CD4-positive, alpha-beta T cell treated with Interferon gamma for 1 hour (primary cell): ENCODE measurements around the gene NCOA7.
A peak's percentile ranks its signal among the peaks of the same experiment; 100 is the strongest.

Experiments
- DNase-seq: peaks from one replicate; pipeline ENCODE4 v3.0.0-alpha.2; 2020

NCOA7 gene, protein sequence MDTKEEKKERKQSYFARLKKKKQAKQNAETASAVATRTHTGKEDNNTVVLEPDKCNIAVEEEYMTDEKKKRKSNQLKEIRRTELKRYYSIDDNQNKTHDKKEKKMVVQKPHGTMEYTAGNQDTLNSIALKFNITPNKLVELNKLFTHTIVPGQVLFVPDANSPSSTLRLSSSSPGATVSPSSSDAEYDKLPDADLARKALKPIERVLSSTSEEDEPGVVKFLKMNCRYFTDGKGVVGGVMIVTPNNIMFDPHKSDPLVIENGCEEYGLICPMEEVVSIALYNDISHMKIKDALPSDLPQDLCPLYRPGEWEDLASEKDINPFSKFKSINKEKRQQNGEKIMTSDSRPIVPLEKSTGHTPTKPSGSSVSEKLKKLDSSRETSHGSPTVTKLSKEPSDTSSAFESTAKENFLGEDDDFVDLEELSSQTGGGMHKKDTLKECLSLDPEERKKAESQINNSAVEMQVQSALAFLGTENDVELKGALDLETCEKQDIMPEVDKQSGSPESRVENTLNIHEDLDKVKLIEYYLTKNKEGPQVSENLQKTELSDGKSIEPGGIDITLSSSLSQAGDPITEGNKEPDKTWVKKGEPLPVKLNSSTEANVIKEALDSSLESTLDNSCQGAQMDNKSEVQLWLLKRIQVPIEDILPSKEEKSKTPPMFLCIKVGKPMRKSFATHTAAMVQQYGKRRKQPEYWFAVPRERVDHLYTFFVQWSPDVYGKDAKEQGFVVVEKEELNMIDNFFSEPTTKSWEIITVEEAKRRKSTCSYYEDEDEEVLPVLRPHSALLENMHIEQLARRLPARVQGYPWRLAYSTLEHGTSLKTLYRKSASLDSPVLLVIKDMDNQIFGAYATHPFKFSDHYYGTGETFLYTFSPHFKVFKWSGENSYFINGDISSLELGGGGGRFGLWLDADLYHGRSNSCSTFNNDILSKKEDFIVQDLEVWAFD

DNA sequence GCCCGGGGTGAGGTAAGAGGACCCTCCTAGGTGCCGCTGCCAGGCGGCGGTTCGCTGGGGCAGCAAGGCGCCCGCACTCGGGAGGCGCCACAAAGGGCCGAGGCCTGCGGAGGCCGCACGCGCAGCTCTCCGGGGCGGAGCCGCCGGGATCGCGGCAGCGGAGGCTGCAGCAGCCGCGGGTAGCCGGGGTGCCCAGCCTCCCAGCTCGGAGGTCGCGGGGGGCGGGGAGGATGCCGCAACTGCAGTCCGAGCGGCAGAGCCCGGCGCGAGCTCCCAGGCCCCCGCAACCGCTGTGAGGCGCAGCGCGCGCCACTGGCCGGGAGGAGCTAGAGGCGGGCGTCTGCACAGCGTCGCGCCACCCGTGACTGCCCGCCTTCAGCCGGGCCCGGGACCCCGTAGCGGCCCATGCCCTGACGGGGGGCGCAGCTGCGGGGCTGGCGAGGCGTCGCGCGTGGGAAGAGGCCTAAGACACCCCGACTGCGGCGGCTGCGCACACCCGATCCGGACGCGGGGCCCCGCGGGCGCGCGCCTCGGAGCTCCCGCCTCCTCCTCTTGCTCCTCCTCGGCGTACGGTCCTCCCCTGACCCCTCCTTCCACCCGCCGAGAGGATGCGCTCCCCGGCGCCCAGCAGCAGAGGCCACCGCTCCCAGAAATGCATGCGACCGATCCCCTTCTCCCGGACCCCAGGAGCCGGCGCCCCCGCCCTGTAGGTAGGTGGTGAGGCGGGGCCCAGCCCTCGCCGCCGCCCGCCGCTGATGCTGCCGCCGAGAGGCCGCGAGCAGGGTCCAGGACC is at the start of gene NCOA7:
Gene NCOA7, plus strand, starts transcription at position 603 of the 793 bp plus-strand sequence. CDS start 24,395 bp downstream, outside the sequence.
- peak; percentile 78 for DNase-seq

DNA sequence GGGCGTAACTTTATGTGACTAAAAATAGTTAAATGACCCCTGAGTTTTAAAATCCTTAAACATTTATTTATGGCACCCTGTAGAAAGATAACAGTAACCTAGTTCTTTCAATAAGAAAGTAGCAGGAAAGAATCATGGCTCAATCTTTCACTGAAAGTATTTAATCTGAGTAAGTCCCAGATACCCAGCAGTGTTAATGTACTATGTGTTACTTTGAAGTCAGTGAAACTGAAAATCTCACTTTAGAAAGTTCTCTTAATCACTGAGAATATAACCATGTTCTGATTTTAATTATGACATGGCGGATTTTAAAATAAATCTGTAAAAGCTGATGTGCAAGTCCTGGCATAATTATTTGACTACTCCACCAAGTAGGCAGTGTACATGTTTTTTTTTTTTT is 49.4 kb upstream of the NCOA7 start:
- no peak for DNase-seq

DNA sequence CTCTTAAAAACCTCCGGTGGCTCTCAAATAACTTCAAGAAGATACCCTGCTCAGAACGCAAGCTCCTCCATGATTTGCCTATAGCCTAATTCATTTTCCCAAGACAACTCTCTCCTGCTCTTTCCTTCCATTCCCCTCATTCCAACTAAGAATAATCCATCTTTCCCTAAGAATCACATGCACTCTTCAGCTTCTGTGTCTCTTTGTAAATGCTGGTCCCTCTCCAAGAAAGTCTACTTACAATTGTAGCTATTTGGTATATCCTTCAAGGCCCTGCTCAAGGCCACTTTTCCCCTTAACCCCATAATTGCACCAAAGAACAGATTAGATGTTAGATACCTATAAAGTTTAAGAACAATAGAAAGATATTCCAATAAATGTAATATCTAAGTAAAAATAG is 48.7 kb upstream of the NCOA7 start:
- DNase-seq: no peak

DNA sequence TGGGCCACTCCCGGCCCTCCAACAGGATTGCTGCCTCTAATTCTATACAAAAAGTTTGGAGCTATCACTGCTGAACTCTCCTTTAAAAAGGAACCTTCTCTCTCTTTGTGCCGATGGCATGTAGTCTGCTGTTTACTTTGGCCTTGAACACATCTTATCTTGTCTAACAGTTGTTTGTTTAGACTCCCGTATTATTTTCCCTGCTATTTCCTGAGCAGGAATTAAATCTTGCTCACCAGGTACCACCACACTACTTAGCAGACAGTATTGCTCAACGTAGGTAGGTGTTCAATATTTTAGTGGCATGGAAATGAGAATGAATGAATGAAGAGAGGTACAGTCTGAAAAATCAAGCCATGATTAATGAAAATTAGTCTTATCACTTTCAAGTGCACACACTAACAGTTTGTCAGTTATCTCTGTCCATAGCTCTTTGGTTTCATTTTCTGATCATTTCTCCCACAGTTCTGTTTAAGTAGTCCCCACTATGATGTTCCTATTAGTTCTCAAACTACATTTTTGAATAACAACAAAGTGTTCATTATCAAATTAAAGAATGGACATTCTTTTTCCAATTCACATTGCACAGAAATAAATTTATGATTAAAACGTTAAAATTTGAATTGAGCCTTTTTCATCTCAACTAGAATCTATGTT is 48.2 kb upstream of the NCOA7 start:
- DNase-seq: no peak

DNA sequence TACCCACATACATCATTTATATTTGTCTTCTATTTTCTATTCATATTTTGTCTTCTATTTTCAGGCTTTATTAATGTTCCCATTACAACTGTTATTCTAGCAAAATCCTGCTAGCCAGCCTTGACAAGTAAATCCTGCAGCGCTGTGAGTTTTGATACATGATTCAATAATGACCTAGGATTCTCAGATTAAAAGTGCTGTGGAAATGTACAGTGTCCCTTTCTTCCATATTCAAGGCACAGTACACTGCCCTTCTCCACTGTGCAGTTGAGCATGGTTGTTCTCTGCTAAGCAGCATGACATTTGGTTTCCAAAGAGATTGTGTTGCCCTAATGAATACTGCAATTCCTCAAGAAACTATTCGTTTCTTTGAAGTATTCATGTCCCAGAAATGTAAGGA is 47.2 kb upstream of the NCOA7 start:
- no peak for DNase-seq

DNA sequence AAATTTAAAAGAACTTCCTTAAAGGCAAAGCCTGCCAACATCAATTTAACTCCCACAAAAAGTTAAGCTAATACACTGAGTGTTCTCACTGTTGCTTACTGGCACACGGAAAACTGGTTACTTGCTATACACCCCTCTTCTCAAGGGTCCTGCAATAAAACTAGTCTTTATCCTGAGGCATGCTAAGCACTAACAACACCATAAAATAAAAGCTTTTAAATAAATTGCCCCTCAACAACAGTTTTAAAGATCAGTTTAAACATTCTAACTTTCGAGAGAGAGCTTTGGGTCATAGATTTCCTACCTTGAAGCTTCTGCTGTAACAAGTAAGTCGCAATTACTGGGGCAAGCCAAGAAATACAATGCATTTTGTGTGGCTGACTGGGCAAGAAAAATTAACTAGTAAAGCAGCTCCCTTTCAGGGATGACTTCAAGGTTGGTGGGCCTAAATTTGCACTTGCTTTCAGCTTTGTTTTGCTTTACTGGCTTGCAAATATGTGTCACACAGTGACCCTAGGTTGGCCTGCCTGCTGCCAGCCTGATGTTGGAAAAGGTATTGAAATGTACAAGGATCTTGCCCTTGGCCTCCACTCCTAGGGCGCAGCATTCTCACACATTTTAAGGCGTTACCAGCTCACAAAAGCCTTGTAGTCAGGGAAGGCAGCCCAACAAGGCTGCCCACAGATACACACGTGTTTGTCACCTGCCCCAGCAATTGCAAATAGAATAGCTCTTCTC is 45.3 kb upstream of the NCOA7 start:
- DNase-seq: no peak

DNA sequence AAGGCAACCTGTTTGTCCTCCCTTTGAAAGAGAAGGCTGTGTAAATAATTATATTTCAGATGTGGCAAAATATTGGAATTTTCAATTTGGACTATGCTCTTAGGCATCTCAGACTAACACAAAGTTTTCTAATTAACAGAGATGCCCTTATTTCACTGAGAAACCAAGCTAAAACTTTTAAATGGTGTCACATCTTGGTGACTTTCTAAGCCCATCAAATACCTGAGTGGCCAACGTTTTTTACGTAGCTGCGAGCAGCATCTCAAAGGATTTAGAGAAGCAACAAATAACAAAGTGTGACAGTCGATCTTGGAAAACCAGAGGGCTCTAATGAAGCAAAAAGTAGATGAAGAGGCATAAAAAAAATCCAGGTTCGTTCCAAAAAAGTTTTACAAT is 44.7 kb upstream of the NCOA7 start:
- no peak for DNase-seq

DNA sequence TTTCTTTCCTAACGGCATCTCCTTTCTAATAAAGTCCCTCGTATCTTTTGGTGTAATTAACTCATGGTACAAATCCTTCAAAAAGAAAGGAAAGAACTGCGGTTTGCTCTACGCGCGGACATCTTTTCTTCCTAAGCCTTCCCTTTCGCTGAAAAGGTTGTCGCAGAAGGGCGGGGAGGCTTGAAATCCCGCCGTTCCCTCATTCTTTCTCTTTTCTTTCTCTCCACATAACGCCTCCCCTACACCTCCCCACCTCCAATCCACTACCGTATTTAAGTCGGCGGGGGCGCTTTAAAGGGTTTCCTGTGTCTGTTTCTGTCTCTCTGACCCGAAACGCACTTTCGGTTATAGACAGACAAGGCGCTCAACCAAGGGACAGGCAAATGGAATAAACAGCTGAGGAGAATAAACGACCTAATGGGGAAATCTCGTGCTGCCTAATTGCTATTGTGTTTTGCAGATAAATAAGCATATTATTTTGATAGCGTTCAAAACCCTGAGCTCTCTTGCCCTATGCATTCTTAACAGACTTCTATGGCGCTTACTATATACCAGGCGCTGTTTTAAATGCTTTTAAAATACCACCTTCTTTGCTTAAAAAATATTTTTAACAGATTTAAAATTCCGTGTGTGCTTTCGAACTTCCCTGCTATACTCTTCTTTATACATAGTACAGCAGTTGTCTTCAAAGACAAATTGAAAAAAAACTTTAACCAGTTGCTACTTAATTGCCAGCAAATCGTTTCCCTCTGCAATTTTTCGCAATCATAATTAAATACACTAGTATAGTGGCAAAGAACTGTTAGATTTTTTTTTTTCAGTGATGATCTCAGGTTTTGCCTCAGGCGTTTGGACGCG is 43.8 kb upstream of the NCOA7 start:
- peak; percentile 67 for DNase-seq

DNA sequence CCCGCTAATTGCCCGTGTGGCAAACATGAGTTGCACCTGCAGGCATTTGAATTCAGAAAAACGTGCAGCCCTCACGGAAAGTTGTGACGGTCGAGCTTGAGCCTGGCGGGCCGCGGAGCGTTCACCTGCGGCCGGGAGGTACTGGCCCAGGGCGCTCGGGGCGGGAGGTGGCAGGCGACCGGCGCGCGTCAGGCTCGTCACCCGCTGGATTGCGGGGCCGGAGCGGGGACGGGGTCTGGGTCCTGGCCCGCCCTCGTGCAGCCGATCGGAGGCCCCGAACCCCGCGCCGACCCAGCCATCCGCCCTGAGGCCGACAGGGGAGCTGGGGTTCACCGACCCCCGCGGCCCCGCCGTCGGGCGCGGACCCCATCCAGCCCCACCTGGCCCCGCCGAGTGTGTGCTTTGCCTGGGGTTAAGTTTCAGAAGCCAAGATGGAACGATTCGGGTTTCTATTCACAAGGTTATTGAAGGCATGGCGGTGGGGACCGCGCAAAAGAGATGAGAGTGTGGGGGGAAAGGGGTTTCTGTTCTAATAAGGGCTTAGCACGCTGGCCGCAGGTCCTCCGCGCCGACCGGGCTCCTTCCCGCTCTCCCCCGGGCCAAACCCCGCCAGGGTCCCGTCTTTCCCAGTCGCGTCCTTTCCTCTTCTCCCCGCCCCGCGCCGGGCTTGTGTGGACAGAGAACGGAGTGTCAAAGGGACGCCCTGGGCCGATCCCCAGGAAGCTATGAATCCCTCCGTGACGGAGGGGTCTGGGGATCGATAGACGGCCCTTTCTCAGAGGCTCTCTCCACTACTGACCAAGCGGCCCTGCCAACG is 43.0 kb upstream of the NCOA7 start:
- no peak for DNase-seq

DNA sequence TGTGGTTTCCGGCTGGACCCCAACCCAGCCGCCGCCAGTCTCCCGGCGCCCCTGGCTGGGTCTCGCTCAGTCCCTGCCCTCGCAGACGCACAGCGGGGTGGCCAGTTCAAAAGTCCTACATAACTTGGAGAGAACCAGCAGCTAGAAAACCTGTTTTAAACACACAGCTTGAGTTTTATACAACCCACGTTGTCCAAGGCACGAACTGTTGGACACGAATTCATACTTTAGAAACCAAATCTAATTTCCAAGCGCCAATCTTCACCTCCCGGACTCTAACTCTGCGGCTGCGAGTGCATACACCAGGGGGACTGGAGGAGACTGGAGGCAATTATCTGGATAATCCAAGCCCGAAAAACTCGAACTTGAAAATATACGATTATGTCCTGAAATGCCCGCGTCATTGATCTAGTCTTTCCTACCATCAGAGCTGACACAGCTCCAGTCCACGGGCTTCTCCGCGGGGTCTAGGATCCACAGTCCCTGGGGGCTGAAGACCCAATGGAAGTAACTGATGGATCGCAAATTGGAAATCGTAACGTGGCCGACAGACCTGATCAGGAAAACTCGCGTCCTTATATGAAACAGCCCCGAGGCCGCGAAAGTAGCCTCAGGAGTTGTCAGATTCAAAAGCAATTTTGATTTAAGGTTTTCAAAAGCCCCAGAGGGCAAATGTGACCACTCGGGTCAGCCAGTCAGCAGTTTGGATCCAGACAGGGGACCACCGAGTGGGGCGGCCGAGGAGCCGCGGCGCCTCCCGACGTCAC is 42.2 kb upstream of the NCOA7 start:
- no peak for DNase-seq

DNA sequence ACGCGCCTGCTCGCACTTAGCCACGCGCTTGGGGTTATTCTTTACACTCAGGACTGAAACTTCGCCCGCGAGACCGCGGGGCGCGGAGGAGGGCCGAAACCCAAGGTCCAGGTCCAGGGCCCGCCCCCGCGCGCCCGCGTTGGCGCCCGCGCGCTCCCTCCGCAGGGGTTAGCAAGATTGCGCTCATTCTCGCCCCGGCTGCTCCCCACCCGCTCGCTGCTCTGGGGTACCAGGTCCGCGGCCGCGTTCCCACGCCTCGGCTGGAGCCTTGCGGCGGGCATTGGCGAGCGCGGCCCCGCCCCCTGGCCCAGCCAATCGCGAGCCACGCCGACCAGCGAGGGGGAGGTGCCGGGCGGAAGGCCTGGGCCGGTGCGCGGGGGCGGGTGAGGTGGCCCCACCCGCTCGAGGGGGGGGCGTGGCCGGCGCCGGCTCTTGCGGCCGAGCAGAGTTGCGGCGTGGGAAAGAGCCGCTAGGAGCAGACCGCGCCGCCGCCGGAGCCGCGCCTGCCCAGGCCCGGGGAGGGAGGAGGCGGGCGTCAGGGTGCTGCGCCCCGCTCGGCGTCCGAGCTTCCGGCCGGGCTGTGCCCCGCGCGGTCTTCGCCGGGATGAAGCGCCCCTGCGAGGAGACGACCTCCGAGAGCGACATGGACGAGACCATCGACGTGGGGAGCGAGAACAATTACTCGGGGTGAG is 41.4 kb upstream of the NCOA7 start, which contains the start of gene HEY2:
Gene HEY2, plus strand, starts transcription at position 460 of the 692 bp plus-strand sequence. Its CDS starts 145 bp downstream, at position 605.
- peak; percentile 87 for DNase-seq

DNA sequence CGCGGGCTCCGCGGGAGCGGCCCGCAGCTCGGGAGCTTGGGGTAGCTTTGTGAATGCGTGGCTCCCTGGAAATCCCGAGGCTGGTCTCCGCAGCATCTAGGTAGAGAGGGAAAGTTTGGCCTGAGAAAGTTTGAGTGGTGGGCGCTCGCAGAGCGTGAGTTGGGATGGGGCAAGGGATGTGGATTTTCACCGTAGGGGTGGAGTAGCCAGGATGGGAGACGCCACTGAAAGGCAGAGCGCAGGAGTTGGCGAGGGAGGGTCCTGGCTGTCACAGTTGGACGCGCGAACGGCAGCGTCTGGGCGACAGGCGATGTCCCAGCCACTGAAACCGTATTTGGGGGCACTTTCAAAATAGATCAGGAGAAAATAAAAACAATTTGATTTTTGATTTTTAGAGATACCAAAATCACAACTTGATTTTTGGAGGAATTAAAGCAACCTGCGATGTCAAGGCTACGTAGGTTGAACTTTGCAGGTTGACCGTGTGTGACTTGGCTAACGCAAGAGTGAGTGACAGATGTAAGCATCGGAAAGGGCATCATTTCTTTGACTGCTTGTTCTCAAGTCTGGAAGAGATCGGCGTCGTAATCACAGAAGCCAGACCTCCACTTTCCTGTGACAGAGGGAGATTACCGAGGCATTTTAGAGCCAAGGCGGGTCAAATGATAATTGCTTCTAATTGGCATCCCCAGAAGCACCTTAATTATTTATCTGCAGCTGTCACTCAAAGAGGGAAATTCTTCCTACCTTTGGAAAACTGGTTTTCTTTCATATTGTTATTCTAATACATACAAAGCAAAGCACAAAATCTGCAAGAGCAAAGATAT is 40.7 kb upstream of the NCOA7 start:
- DNase-seq: no peak

DNA sequence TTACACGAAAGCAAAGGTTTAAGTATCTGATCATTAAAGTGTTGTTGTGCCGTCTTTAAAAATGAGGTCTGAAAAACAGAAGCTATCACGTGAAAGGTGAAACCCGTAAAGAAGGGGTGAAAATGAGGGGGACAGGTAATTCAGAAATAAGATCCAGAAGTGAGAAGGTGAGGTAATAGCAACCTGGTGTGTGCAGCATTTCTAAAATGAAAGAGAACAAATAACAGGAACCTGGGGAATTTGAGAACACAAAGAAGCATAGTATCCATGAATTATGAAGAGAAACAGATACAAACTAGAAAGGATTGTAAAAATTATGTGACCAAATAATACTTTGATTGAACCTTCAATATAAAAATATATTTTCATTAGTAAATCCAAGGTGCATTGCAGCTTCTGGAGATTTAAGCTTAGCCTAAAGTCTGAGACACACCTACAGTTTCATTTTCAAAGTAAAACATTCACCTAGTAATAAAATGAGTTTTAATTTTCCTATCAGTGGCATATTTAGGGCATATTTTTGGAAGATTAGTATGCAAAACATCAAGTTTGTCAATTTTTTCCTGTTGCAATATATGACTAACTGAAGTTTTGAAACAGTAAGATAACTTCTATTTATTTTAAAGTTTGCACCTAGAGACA is 39.9 kb upstream of the NCOA7 start:
- DNase-seq: no peak

DNA sequence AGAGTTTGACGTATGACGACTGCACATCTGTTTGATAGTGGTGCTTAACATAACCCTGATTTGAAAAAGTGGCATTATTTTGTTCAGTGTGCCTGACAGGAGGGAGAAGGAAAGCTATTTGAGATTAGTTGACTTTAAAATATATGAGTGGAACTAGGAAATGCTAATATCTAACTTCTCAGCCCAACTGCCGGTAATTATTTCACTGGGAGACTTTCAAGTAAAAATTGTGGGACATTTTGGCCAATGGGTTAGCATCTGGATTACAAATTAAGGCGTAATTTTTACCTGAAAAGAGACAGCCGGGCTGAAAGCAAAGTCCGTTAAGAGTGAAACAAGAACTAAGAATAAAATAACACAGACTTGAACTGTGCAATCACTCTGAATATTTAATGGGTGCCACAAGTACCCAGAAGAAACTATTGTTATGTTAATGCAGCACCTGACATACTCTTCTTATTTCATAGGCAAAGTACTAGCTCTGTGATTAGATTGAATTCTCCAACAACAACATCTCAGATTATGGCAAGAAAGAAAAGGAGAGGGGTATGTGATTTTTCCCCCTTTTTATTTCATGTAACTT is 39.3 kb upstream of the NCOA7 start:
- DNase-seq: no peak

DNA sequence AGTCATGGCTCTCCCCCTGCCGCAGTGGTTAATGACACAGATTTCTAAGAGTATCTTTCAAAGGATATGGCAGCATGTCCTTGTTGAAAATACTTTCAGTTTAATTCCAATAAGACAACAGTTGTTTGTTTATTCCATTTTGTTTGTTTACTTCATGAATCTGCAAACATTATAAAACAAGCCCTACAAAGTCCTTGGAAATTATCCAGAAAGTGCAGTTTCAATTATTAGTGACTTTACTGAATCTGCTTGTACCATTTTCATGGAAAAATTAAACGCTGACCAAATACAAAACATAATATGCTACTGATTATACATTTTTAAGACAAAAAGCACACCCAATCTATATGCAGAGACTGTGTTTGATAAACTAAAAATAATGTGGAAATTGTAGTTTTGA is 38.0 kb upstream of the NCOA7 start:
- DNase-seq: no peak

DNA sequence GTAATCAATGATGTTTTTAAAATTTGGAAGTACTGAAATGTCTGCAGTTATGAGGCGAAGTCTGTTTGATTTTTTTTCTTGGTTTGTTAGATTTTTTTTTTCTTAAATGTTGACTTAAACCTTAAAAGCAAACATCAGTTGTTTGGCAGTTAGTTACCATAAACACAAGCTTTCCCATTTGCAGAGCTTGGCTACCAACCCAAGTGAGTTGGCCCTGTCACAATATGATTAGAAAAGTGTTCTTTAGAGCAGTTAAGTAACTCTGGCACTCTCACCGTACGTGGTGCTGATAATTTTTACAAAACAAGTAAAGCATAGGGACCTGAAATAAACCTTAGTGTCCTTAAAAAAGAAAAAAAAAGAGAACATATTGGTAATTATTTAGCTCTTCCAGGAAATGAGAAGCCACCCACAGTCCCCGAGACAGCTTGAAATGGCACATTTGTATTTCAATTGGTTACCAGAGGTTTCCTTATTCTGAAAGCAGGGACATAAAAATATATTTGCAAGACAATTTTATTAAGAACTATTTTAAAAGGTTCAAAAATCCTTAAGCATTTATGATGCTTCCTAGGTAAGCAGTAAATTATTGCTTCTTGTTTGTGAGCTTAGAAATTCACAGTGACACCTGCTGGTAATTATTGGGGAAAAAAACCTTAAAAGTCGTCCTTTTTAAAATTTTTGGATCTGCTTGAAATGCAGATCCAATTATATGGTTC is 37.4 kb upstream of the NCOA7 start:
- DNase-seq: no peak
